ENCODE data around the gene SPTA1. TPM values are rescaled to one million over a fixed set of nuclear protein-coding genes. Genes with fewer than 3 reads are reported as not detected.
"Not testable (repeated sequence)": the region's sequence is repeated elsewhere in the genome, so short reads cannot be mapped to it uniquely, and the experiment has no call there.

Gene SPTA1
- total RNA-seq, 2 donors from 2014 or later = not detected

- Mint-ChIP-seq H3K36me3 (ENCODE audit: insufficient read depth in 2 of 2) (no peaks in the 10 kb centered on the region), H3K4me3 (no peak overlapping the region), H3K27me3 (ENCODE audit: low read depth) (peaks cover 2% of the 10 kb centered on the region), H3K4me1 (ENCODE audit: low read depth) (no peaks in the 10 kb centered on the region), H3K27ac (no peak overlapping the region), H3K9me3 (no peaks in the 10 kb centered on the region)
- ATAC-seq (replicated peaks in 1 of 2) (no peak), DNase-seq (no peak)
Observed at GRCh38 chr1:158706096-158706495, 19.6 kb upstream of the SPTA1 start.

- Mint-ChIP-seq H3K4me3 (no peak within 1 kb of the TSS), H3K36me3 (ENCODE audit: insufficient read depth in 2 of 2) (no peaks in the 10 kb centered on the region), H3K4me1 (ENCODE audit: low read depth) (no peaks in the 10 kb centered on the region), H3K27ac (no peak within 1 kb of the TSS), H3K9me3 (no peaks in the 10 kb centered on the region), H3K27me3 (ENCODE audit: low read depth) (no peaks in the 10 kb centered on the region)
- no peak for ATAC-seq (replicated peaks in 1 of 2)
- no peak for DNase-seq
Observed at GRCh38 chr1:158700552-158700951, 14.0 kb upstream of the SPTA1 start, which contains the start of gene OR6K2. OR6K2 (minus strand) TSS chr1:158700652; CDS start chr1:158700652, 0 bp downstream.

GRCh38 chr1:158694596-158694995 lies 8.1 kb upstream of the SPTA1 start:
- DNase-seq (no peak), ATAC-seq (replicated peaks in 1 of 2) (no peak)
- Mint-ChIP-seq H3K9me3 (no peaks in the 10 kb centered on the region), H3K27me3 (ENCODE audit: low read depth) (peaks cover 16% of the 10 kb centered on the region), H3K4me3 (no peak overlapping the region), H3K27ac (no peak overlapping the region), H3K36me3 (ENCODE audit: insufficient read depth in 2 of 2) (no peaks in the 10 kb centered on the region), H3K4me1 (ENCODE audit: low read depth) (no peaks in the 10 kb centered on the region)

- DNase-seq = no peak
- Mint-ChIP-seq H3K4me3 (no peak overlapping the region), H3K27ac (no peak overlapping the region), H3K36me3 (ENCODE audit: insufficient read depth in 2 of 2) (no peaks in the 10 kb centered on the region), H3K27me3 (ENCODE audit: low read depth) (peaks cover 16% of the 10 kb centered on the region), H3K4me1 (ENCODE audit: low read depth) (no peaks in the 10 kb centered on the region), H3K9me3 (no peaks in the 10 kb centered on the region)
- ATAC-seq (replicated peaks in 1 of 2) = no peak
Observed at GRCh38 chr1:158692356-158692755, 5.8 kb upstream of the SPTA1 start.

- Mint-ChIP-seq H3K27ac (no peak overlapping the region), H3K4me1 (ENCODE audit: low read depth) (no peaks in the 10 kb centered on the region), H3K4me3 (no peak overlapping the region), H3K9me3 (no peaks in the 10 kb centered on the region), H3K36me3 (ENCODE audit: insufficient read depth in 2 of 2) (no peaks in the 10 kb centered on the region), H3K27me3 (ENCODE audit: low read depth) (peaks cover 16% of the 10 kb centered on the region)
- no peak for ATAC-seq (replicated peaks in 1 of 2)
- DNase-seq = no peak
Observed at GRCh38 chr1:158691907-158692306, 5.4 kb upstream of the SPTA1 start.

GRCh38 chr1:158691149-158691548 lies 4.6 kb upstream of the SPTA1 start:
- not testable (repeated sequence) for H3K9me3 Mint-ChIP-seq; H3K4me1 Mint-ChIP-seq (ENCODE audit: low read depth); ATAC-seq (replicated peaks in 1 of 2); H3K36me3 Mint-ChIP-seq (ENCODE audit: insufficient read depth in 2 of 2); DNase-seq; H3K4me3 Mint-ChIP-seq; H3K27ac Mint-ChIP-seq
- H3K27me3 Mint-ChIP-seq (ENCODE audit: low read depth) = peaks cover 16% of the 10 kb centered on the region

- Mint-ChIP-seq H3K36me3 (ENCODE audit: insufficient read depth in 2 of 2) (no peaks in the 10 kb centered on the region), H3K4me3 (no peak overlapping the region), H3K27ac (no peak overlapping the region), H3K27me3 (ENCODE audit: low read depth) (peaks cover 17% of the 10 kb centered on the region), H3K4me1 (ENCODE audit: low read depth) (no peaks in the 10 kb centered on the region), H3K9me3 (no peaks in the 10 kb centered on the region)
- DNase-seq = no peak
- ATAC-seq (replicated peaks in 1 of 2) = no peak
Observed at GRCh38 chr1:158689875-158690274, 3.4 kb upstream of the SPTA1 start.

GRCh38 chr1:158689110-158689509 lies 2.6 kb upstream of the SPTA1 start:
- H3K9me3 Mint-ChIP-seq = no peaks in the 10 kb centered on the region

GRCh38 chr1:158688343-158688742 lies 1.8 kb upstream of the SPTA1 start:
- not testable (repeated sequence) for H3K9me3 Mint-ChIP-seq; ATAC-seq (replicated peaks in 1 of 2); H3K27ac Mint-ChIP-seq; H3K4me3 Mint-ChIP-seq; DNase-seq; H3K36me3 Mint-ChIP-seq (ENCODE audit: insufficient read depth in 2 of 2); H3K4me1 Mint-ChIP-seq (ENCODE audit: low read depth)
- peaks cover 24% of the 10 kb centered on the region for H3K27me3 Mint-ChIP-seq (ENCODE audit: low read depth)

More at GRCh38 chr1:158689110-158689509, 2.6 kb upstream of the SPTA1 start:
- ATAC-seq (replicated peaks in 1 of 2) (no peak), DNase-seq (no peak)
- no peak overlapping the region for H3K27ac Mint-ChIP-seq
- H3K27me3 Mint-ChIP-seq (ENCODE audit: low read depth) = peaks cover 17% of the 10 kb centered on the region
- H3K36me3 Mint-ChIP-seq (ENCODE audit: insufficient read depth in 2 of 2) = no peaks in the 10 kb centered on the region
- H3K4me3 Mint-ChIP-seq = no peak overlapping the region
- no peaks in the 10 kb centered on the region for H3K4me1 Mint-ChIP-seq (ENCODE audit: low read depth)

GRCh38 chr1:158687037-158687436 lies 522 bp upstream of the SPTA1 start:
- DNase-seq (no peak), ATAC-seq (replicated peaks in 1 of 2) (no peak)
- Mint-ChIP-seq H3K4me3 (no peak overlapping the region), H3K9me3 (no peaks in the 10 kb centered on the region), H3K27ac (no peak overlapping the region), H3K27me3 (ENCODE audit: low read depth) (peaks cover 32% of the 10 kb centered on the region), H3K4me1 (ENCODE audit: low read depth) (no peaks in the 10 kb centered on the region), H3K36me3 (ENCODE audit: insufficient read depth in 2 of 2) (no peaks in the 10 kb centered on the region)

- H3K4me3 Mint-ChIP-seq = no peak overlapping the region
- ATAC-seq (replicated peaks in 1 of 2) = no peak
- H3K4me1 Mint-ChIP-seq (ENCODE audit: low read depth) = no peaks in the 10 kb centered on the region
- no peak overlapping the region for H3K27ac Mint-ChIP-seq
- no peak for DNase-seq
- H3K9me3 Mint-ChIP-seq = no peaks in the 10 kb centered on the region
- H3K36me3 Mint-ChIP-seq (ENCODE audit: insufficient read depth in 2 of 2) = no peaks in the 10 kb centered on the region
- peaks cover 34% of the 10 kb centered on the region for H3K27me3 Mint-ChIP-seq (ENCODE audit: low read depth)
Observed at GRCh38 chr1:158685085-158685484, 1.4 kb downstream of the SPTA1 start.

- DNase-seq = no peak
- Mint-ChIP-seq H3K4me3 (no peak overlapping the region), H3K9me3 (no peaks in the 10 kb centered on the region), H3K4me1 (ENCODE audit: low read depth) (no peaks in the 10 kb centered on the region), H3K36me3 (ENCODE audit: insufficient read depth in 2 of 2) (no peaks in the 10 kb centered on the region), H3K27ac (no peak overlapping the region), H3K27me3 (ENCODE audit: low read depth) (peaks cover 31% of the 10 kb centered on the region)
- no peak for ATAC-seq (replicated peaks in 1 of 2)
Observed at GRCh38 chr1:158681606-158682005, 4.9 kb downstream of the SPTA1 start.

- no peak for ATAC-seq (replicated peaks in 1 of 2)
- Mint-ChIP-seq H3K27ac (no peak overlapping the region), H3K9me3 (no peaks in the 10 kb centered on the region), H3K27me3 (ENCODE audit: low read depth) (peaks cover 20% of the 10 kb centered on the region), H3K4me1 (ENCODE audit: low read depth) (peaks cover 4% of the 10 kb centered on the region), H3K36me3 (ENCODE audit: insufficient read depth in 2 of 2) (no peaks in the 10 kb centered on the region), H3K4me3 (no peak overlapping the region)
- DNase-seq = no peak
Observed at GRCh38 chr1:158679289-158679688, 7.2 kb downstream of the SPTA1 start.

GRCh38 chr1:158675563-158676323 lies 10.8 kb downstream of the SPTA1 start:
- Mint-ChIP-seq H3K4me3 (no peak overlapping the region), H3K36me3 (ENCODE audit: insufficient read depth in 2 of 2) (no peaks in the 10 kb centered on the region), H3K27me3 (ENCODE audit: low read depth) (no peaks in the 10 kb centered on the region), H3K9me3 (no peaks in the 10 kb centered on the region), H3K4me1 (ENCODE audit: low read depth) (peaks cover 4% of the 10 kb centered on the region), H3K27ac (no peak overlapping the region)
- no peak for ATAC-seq (replicated peaks in 1 of 2)
- no peak for DNase-seq

All from activated T-cell treated with anti-CD3 and anti-CD28 coated beads, Interleukin-2, amount 50 U/mL, for 72 hours (primary cell).